Ovary (tissue), 3 donors: Measurements from ENCODE around the gene EGFLAM.

Experiments
- CTCF ChIP-seq, 3 donors: fragments of 450-650 bp in 2 of 3; fragments of 200-600 bp in 1 of 3; IDR thresholded peaks; one replicate each; pipeline versions ENCODE4 v1.5.1 to v1.8.0; 2016 to 2022; ENCODE audit warnings: antibody characterized with exemption in 3 of 3, mild to moderate bottlenecking in 1 of 3
- POLR2A ChIP-seq: fragments of 450-650 bp; IDR thresholded peaks from one replicate; pipeline ENCODE4 v1.6.1; 2017; ENCODE audit warnings: antibody characterized with exemption, mild to moderate bottlenecking, moderate library complexity
- donor health status: DM: no; HTN: no; CAD: no.

- no peak for TF ChIP-seq CTCF (IDR thresholded peaks at IDR 0.05)
- no peak for TF ChIP-seq POLR2A
Observed at GRCh38 chr5:38263983-38264382, 5.6 kb downstream of the EGFLAM start.
